GM12878 (cell line): Measurements from ENCODE around the gene CCDC24. TPM values are rescaled to one million over a fixed set of nuclear protein-coding genes. Genes with fewer than 3 reads are reported as not detected.
A peak's percentile ranks its signal among the peaks of the same experiment; 100 is the strongest.

Source experiments
- CEBPZ ChIP-seq: fragments of 150-350 bp; IDR thresholded peaks from 2 replicates; pipeline ENCODE4 v1.6.1; 2016; ENCODE audit warnings: low read depth, low read length
- CTCF ChIP-seq, 3 experiments: IDR thresholded peaks in 2 of 3; conservative IDR thresholded peaks in 1 of 3; 2 replicates each; pipeline ENCODE4 v1.5.1; 2011; ENCODE audit warnings: low read depth in 3 of 3, low read length in 3 of 3, mild to moderate bottlenecking in 3 of 3, control low read depth in 2 of 3, moderate library complexity in 2 of 3, inconsistent platforms in 1 of 3, mixed read lengths in 1 of 3; ENCODE audit not compliant: control insufficient read depth in 2 of 3, insufficient read depth in 1 of 3; ENCODE audit errors: extremely low read depth in 1 of 3
- MTA3 ChIP-seq: IDR thresholded peaks from 2 replicates; pipeline ENCODE4 v1.6.1; 2012; ENCODE audit warnings: low read length, inconsistent platforms, borderline replicate concordance
- MYC ChIP-seq: IDR thresholded peaks from 2 replicates; pipeline ENCODE4 v1.6.1; 2011; ENCODE audit warnings: mild to moderate bottlenecking, low read length, moderate library complexity, inconsistent platforms; ENCODE audit not compliant: insufficient read depth, insufficient replicate concordance, insufficient read length, severe bottlenecking
- NFYB ChIP-seq: IDR thresholded peaks from 2 replicates; pipeline ENCODE4 v1.6.1; 2011; ENCODE audit warnings: low read depth, mild to moderate bottlenecking, low read length, improper control_type of control experiment, moderate library complexity; ENCODE audit not compliant: insufficient read depth
- PAX8 ChIP-seq: fragments of 450-650 bp; IDR thresholded peaks from 2 replicates; pipeline ENCODE4 v1.6.1; 2017; ENCODE audit warnings: mild to moderate bottlenecking, moderate library complexity
- POLR2AphosphoS5 ChIP-seq: IDR thresholded peaks from 2 replicates; pipeline ENCODE4 v1.6.1; 2011; ENCODE audit warnings: mild to moderate bottlenecking, low read length, inconsistent platforms
- SIX5 ChIP-seq: IDR thresholded peaks from 2 replicates; pipeline ENCODE4 v1.6.1; 2011; ENCODE audit warnings: mild to moderate bottlenecking, low read depth, low read length, moderate library complexity; ENCODE audit not compliant: severe bottlenecking
- SREBF1 ChIP-seq: IDR thresholded peaks from 2 replicates; pipeline ENCODE4 v1.6.1; 2012; ENCODE audit warnings: mild to moderate bottlenecking, low read length
- TARDBP ChIP-seq: IDR thresholded peaks from 2 replicates; pipeline ENCODE4 v1.6.1; 2016; ENCODE audit warnings: borderline replicate concordance
- TCF7 ChIP-seq: IDR thresholded peaks from 2 replicates; pipeline ENCODE4 v1.6.1; 2014; ENCODE audit warnings: antibody characterized with exemption, borderline replicate concordance
- ZNF622 ChIP-seq: fragments of 450-650 bp; IDR thresholded peaks from 2 replicates; pipeline ENCODE4 v1.6.1; 2017; ENCODE audit warnings: mild to moderate bottlenecking, inconsistent platforms
- ZSCAN29 ChIP-seq: fragments of 450-650 bp; IDR thresholded peaks from 2 replicates; pipeline ENCODE4 v1.6.1; 2017; ENCODE audit warnings: mild to moderate bottlenecking, moderate library complexity
- polyA plus RNA-seq, 11 experiments: library from polyadenylated mRNA; depleted of rRNA in 4 of 11; unstranded in 6 of 11; stranded (reverse) in 5 of 11; fragments of >200 nt; fragmentation: Nextera tagmentation in 4 of 11; fragmentation: Illumina TruSeq in 1 of 11; extraction: Ambion mirVana in 4 of 11; extraction: Trizol in 1 of 11; gene quantifications; 1 replicate in 1 of 11; 2 replicates in 10 of 11; pipeline versions ENCODE4 v1.2.1 to v1.2.3, GENCODE V29; 2011 to 2016; ENCODE audit warnings: inconsistent platforms in 2 of 11, missing spikeins in 2 of 11, low read depth in 1 of 11
- total RNA-seq, 4 experiments: library from RNA; depleted of rRNA in 3 of 4; stranded (reverse); fragments of >200 nt in 3 of 4; fragmentation: Illumina TruSeq in 1 of 4; extraction: Trizol in 1 of 4; gene quantifications; 2 replicates each; pipeline versions ENCODE4 v1.2.1 to v1.2.3, GENCODE V29; 2013 to 2021
- TF ChIP-seq, protein P1 (sequence below): IDR thresholded peaks from 2 replicates; pipeline ENCODE4 v1.6.1; 2012; ENCODE audit warnings: low read depth, low read length, improper control_type of control experiment

CCDC24 gene
- total and polyA plus RNA-seq, 10 of the 15 experiments (the other 5 are each of a cell fraction or from before 2014, with no cell fraction given), result 0.18 to 3.1 (median 1.6) TPM; not detected in 1

- peak; percentile 63 for TF ChIP-seq CEBPZ
- peak; percentile 91 for TF ChIP-seq NFYB
- no peak for TF ChIP-seq MYC
- no peak for TF ChIP-seq MTA3
- TF ChIP-seq ZNF622, result no peak
- peak; percentile 93 for TF ChIP-seq SIX5
- no peak for TF ChIP-seq PAX8
- peak; percentile 77; the same call in 1 of the 2 replicates for TF ChIP-seq TARDBP
- no peak for TF ChIP-seq ZSCAN29
- TF ChIP-seq, protein P1, sequence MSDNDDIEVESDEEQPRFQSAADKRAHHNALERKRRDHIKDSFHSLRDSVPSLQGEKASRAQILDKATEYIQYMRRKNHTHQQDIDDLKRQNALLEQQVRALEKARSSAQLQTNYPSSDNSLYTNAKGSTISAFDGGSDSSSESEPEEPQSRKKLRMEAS, result peak; percentile 93; the same call in 1 of the 2 replicates
- TF ChIP-seq TCF7, result no peak
- TF ChIP-seq POLR2AphosphoS5, result peak; percentile 77
- TF ChIP-seq CTCF (IDR thresholded peaks at IDR 0.05 in 2 of 3, conservative IDR thresholded peaks at IDR 0.05 in 1 of 3; ENCODE audit: control insufficient read depth in 2 of 3, extremely low read depth in 1 of 3, insufficient read depth in 1 of 3, low read depth in 3 of 3, low read length in 3 of 3), result peak in 2 of 3 experiments; percentile 10 to 15; a peak in 2 of 6 replicates
- peak; percentile 84 for TF ChIP-seq SREBF1
These were observed 21.5 kb upstream of the CCDC24 start, which contains the start of gene DPH2 (continued) for GRCh38 chr1:43969746-43970466.
